ACHN (cell line): ENCODE results near the gene GUK1.
"Not testable (repeated sequence)": the region's sequence is repeated elsewhere in the genome, so short reads cannot be mapped to it uniquely, and the experiment has no call there.

Experiments used
- DNase-seq: peaks from one replicate; pipeline ENCODE4 v3.0.0-alpha.2; 2015
- in situ Hi-C: cut with HindIII; loops from 2 replicates; pipeline ENCODE4 v1.10.0; 2017; ENCODE audit warnings: low sequenced_read_pairs, low pct_ligation_motif_present, low pct_unique_long_range_greater_than_20kb

GUK1 gene

GRCh38 chr1:228181645-228182034 lies 41.6 kb downstream of the GUK1 start:
- in situ Hi-C loops: no loop called here
- DNase-seq: no peak

- in situ Hi-C loops: no loop called here
These were observed 42.4 kb downstream of the GUK1 start for GRCh38 chr1:228182296-228183030.

GRCh38 chr1:228184152-228184551 lies 44.1 kb downstream of the GUK1 start:
- no peak for DNase-seq
- in situ Hi-C loops: no loop called here

More at GRCh38 chr1:228182296-228183030, 42.4 kb downstream of the GUK1 start:
- DNase-seq: no peak

GRCh38 chr1:228185641-228185965 lies 45.5 kb downstream of the GUK1 start:
- in situ Hi-C loops: no loop called here

GRCh38 chr1:228188249-228188648 lies 48.2 kb downstream of the GUK1 start:
- DNase-seq, in situ Hi-C loops: not testable (repeated sequence)

More at GRCh38 chr1:228185641-228185965, 45.5 kb downstream of the GUK1 start:
- DNase-seq: no peak

- in situ Hi-C loops: no loop called here
- DNase-seq: no peak
These were observed 50.1 kb downstream of the GUK1 start for GRCh38 chr1:228190182-228190581.

- in situ Hi-C loops: no loop called here
- no peak for DNase-seq
These were observed 50.7 kb downstream of the GUK1 start for GRCh38 chr1:228190778-228191177.

GRCh38 chr1:228194436-228194835 lies 54.4 kb downstream of the GUK1 start:
- DNase-seq: no peak
- in situ Hi-C loops: no loop called here

- no peak for DNase-seq
- in situ Hi-C loops: no loop called here
These were observed 55.1 kb downstream of the GUK1 start for GRCh38 chr1:228194921-228195812.

GRCh38 chr1:228197555-228198147 lies 57.6 kb downstream of the GUK1 start:
- in situ Hi-C loops: no loop called here

More at GRCh38 chr1:228197555-228198147, 57.6 kb downstream of the GUK1 start:
- DNase-seq: no peak
